ENCODE measurements around the gene PSKH1. TPM values are rescaled to one million over a fixed set of nuclear protein-coding genes. Genes with fewer than 3 reads are reported as not detected.
A peak's percentile ranks its signal among the peaks of the same experiment; 100 is the strongest.

The PSKH1 gene
- total and polyA plus RNA-seq, 4 donors, result 15.2 to 30.4 (median 22.9) TPM

- intact Hi-C loops (cut with DNase I), result no loop called here
- H3K4me1 ChIP-seq (ENCODE audit: control insufficient read depth in 1 of 2, insufficient read depth in 2 of 2, low read length in 2 of 2), result no peaks in the 10 kb centered on the region
Measured at GRCh38 chr16:67942200-67942509, 49.1 kb downstream of the PSKH1 start.

GRCh38 chr16:67942510-67943255 lies 49.6 kb downstream of the PSKH1 start:
- Histone ChIP-seq H3K27ac (ENCODE audit: low read depth in 1 of 2, low read length in 2 of 2) (no peak overlapping the region), H3K4me1 (ENCODE audit: control insufficient read depth in 1 of 2, insufficient read depth in 2 of 2, low read length in 2 of 2) (no peaks in the 10 kb centered on the region), H3K9me3 (ENCODE audit: control insufficient read depth, low read length) (no peaks in the 10 kb centered on the region), H3K27me3 (ENCODE audit: control insufficient read depth in 1 of 2, insufficient read depth in 2 of 2, low read length in 1 of 2) (no peaks in the 10 kb centered on the region), H3K36me3 (ENCODE audit: control insufficient read depth in 1 of 2, insufficient read depth in 2 of 2, low read length in 1 of 2) (peaks cover 0 to 23% of the 10 kb centered on the region in 2 donors), H3K4me3 (ENCODE audit: low read length in 2 of 2) (no peak overlapping the region)
- intact Hi-C loops (cut with DNase I), result no loop called here
- no peak for ATAC-seq (ENCODE audit: low FRiP score)
- peak in 1 of 2 donors; percentile 67 for DNase-seq
- 67 to 76% methylated on average over 20 to 27 of the region's 27 CpGs for whole genome bisulfite sequencing, 2 donors

More at GRCh38 chr16:67942200-67942509, 49.1 kb downstream of the PSKH1 start:
- Histone ChIP-seq H3K27ac (ENCODE audit: low read depth in 1 of 2, low read length in 2 of 2) (no peak overlapping the region), H3K9me3 (ENCODE audit: control insufficient read depth, low read length) (no peaks in the 10 kb centered on the region), H3K27me3 (ENCODE audit: control insufficient read depth in 1 of 2, insufficient read depth in 2 of 2, low read length in 1 of 2) (no peaks in the 10 kb centered on the region), H3K36me3 (ENCODE audit: control insufficient read depth in 1 of 2, insufficient read depth in 2 of 2, low read length in 1 of 2) (peaks cover 0 to 21% of the 10 kb centered on the region in 2 donors), H3K4me3 (ENCODE audit: low read length in 2 of 2) (no peak overlapping the region)
- ATAC-seq (ENCODE audit: low FRiP score) (no peak), DNase-seq (peak in 1 of 2 donors; percentile 78)
- WGBS, 2 donors, result 66 to 69% methylated on average over 6 of the region's 6 CpGs

- no peaks in the 10 kb centered on the region for H3K27me3 ChIP-seq (ENCODE audit: control insufficient read depth in 1 of 2, insufficient read depth in 2 of 2, low read length in 1 of 2)
- intact Hi-C loops (cut with DNase I), result no loop called here
- H3K27ac ChIP-seq (ENCODE audit: low read depth in 1 of 2, low read length in 2 of 2), result peak overlapping the region in 1 of 2 donors; percentile 53
- H3K36me3 ChIP-seq (ENCODE audit: control insufficient read depth in 1 of 2, insufficient read depth in 2 of 2, low read length in 1 of 2), result peaks cover 2 to 28% of the 10 kb centered on the region in 2 donors
- no peaks in the 10 kb centered on the region for H3K4me1 ChIP-seq (ENCODE audit: control insufficient read depth in 1 of 2, insufficient read depth in 2 of 2, low read length in 2 of 2)
- DNase-seq, result no peak
- H3K4me3 ChIP-seq (ENCODE audit: low read length in 2 of 2), result no peak overlapping the region
- WGBS, 2 donors, result 78 to 80% methylated on average over 6 of the region's 6 CpGs
- ATAC-seq (ENCODE audit: low FRiP score), result no peak
- H3K9me3 ChIP-seq (ENCODE audit: control insufficient read depth, low read length), result no peaks in the 10 kb centered on the region
Measured at GRCh38 chr16:67943256-67943618, 50.2 kb downstream of the PSKH1 start.

GRCh38 chr16:67943619-67944504 lies 50.8 kb downstream of the PSKH1 start, which contains the start of gene LCAT:
TSS of gene LCAT (minus strand) at chr16:67944120. CDS start at chr16:67944101, 19 bp downstream.
- Histone ChIP-seq H3K27ac (ENCODE audit: low read depth in 1 of 2, low read length in 2 of 2) (peak within 1 kb of the TSS in 1 of 2 donors; percentile 53), H3K27me3 (ENCODE audit: control insufficient read depth in 1 of 2, insufficient read depth in 2 of 2, low read length in 1 of 2) (no peaks in the 10 kb centered on the region), H3K4me1 (ENCODE audit: control insufficient read depth in 1 of 2, insufficient read depth in 2 of 2, low read length in 2 of 2) (no peaks in the 10 kb centered on the region), H3K9me3 (ENCODE audit: control insufficient read depth, low read length) (no peaks in the 10 kb centered on the region), H3K4me3 (ENCODE audit: low read length in 2 of 2) (no peak within 1 kb of the TSS), H3K36me3 (ENCODE audit: control insufficient read depth in 1 of 2, insufficient read depth in 2 of 2, low read length in 1 of 2) (peaks cover 4 to 28% of the 10 kb centered on the region in 2 donors)
- ATAC-seq (ENCODE audit: low FRiP score), result peak; percentile 82
- 14 to 18% methylated on average over 19 to 23 of the region's 23 CpGs for WGBS, 2 donors
- DNase-seq, result peak; percentile 89 to 90
- intact Hi-C loops (cut with DNase I), result no loop called here

- H3K4me1 ChIP-seq (ENCODE audit: control insufficient read depth in 1 of 2, insufficient read depth in 2 of 2, low read length in 2 of 2), result no peaks in the 10 kb centered on the region
- H3K27ac ChIP-seq (ENCODE audit: low read depth in 1 of 2, low read length in 2 of 2), result peak overlapping the region in 1 of 2 donors; percentile 30
- H3K9me3 ChIP-seq (ENCODE audit: control insufficient read depth, low read length), result no peaks in the 10 kb centered on the region
- no peaks in the 10 kb centered on the region for H3K27me3 ChIP-seq (ENCODE audit: control insufficient read depth in 1 of 2, insufficient read depth in 2 of 2, low read length in 1 of 2)
- intact Hi-C loops (cut with DNase I), result no loop called here
- peak; percentile 1 for ATAC-seq (ENCODE audit: low FRiP score)
- H3K4me3 ChIP-seq (ENCODE audit: low read length in 2 of 2), result no peak overlapping the region
- 85 to 90% methylated on average over 24 of the region's 24 CpGs for WGBS, 2 donors
- peaks cover 4 to 32% of the 10 kb centered on the region in 2 donors for H3K36me3 ChIP-seq (ENCODE audit: control insufficient read depth in 1 of 2, insufficient read depth in 2 of 2, low read length in 1 of 2)
- DNase-seq, result no peak
Measured at GRCh38 chr16:67944690-67945391, 51.8 kb downstream of the PSKH1 start.

GRCh38 chr16:67945392-67945933 lies 52.4 kb downstream of the PSKH1 start:
- 88 to 89% methylated on average over 24 of the region's 24 CpGs for WGBS, 2 donors
- DNase-seq (no peak), ATAC-seq (ENCODE audit: low FRiP score) (no peak)

DNA sequence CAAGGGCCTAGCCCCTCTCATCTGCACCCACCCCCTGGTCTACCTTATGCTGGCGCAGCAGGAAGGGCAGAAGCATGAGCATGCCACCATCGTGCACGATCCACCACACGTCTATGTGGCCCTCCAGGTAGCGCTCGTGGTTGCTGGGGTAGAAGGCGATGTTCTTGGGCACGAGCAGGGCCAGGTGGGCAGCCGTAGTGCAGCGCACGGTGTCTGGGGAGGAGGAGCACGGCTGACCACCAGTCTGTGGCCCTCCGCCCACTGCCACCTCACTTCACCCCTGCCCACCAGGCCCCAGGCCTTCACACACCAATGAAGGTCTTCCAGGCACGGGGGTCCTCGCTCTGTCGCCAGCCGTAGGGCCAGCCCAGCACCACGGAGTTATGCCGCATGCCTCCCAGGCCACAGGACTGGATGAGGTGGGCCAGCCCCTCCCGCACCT lies 53.1 kb downstream of the PSKH1 start:
- DNase-seq (peak in 1 of 2 donors; percentile 75), ATAC-seq (ENCODE audit: low FRiP score) (no peak)
- 88 to 91% methylated on average over 18 to 20 of the region's 20 CpGs for WGBS, 2 donors
- Histone ChIP-seq H3K36me3 (ENCODE audit: control insufficient read depth in 1 of 2, insufficient read depth in 2 of 2, low read length in 1 of 2) (peaks cover 4 to 36% of the 10 kb centered on the region in 2 donors), H3K27ac (ENCODE audit: low read depth in 1 of 2, low read length in 2 of 2) (no peak overlapping the region), H3K4me3 (ENCODE audit: low read length in 2 of 2) (no peak overlapping the region), H3K9me3 (ENCODE audit: control insufficient read depth, low read length) (no peaks in the 10 kb centered on the region), H3K4me1 (ENCODE audit: control insufficient read depth in 1 of 2, insufficient read depth in 2 of 2, low read length in 2 of 2) (no peaks in the 10 kb centered on the region), H3K27me3 (ENCODE audit: control insufficient read depth in 1 of 2, insufficient read depth in 2 of 2, low read length in 1 of 2) (no peaks in the 10 kb centered on the region)
- intact Hi-C loops (cut with DNase I), result no loop called here

More at GRCh38 chr16:67945392-67945933, 52.4 kb downstream of the PSKH1 start:
- Histone ChIP-seq H3K9me3 (ENCODE audit: control insufficient read depth, low read length) (no peaks in the 10 kb centered on the region), H3K36me3 (ENCODE audit: control insufficient read depth in 1 of 2, insufficient read depth in 2 of 2, low read length in 1 of 2) (peaks cover 4 to 36% of the 10 kb centered on the region in 2 donors), H3K4me3 (ENCODE audit: low read length in 2 of 2) (no peak overlapping the region), H3K4me1 (ENCODE audit: control insufficient read depth in 1 of 2, insufficient read depth in 2 of 2, low read length in 2 of 2) (no peaks in the 10 kb centered on the region), H3K27me3 (ENCODE audit: control insufficient read depth in 1 of 2, insufficient read depth in 2 of 2, low read length in 1 of 2) (no peaks in the 10 kb centered on the region), H3K27ac (ENCODE audit: low read depth in 1 of 2, low read length in 2 of 2) (no peak overlapping the region)
- intact Hi-C loops (cut with DNase I), result no loop called here

- H3K27me3 ChIP-seq (ENCODE audit: control insufficient read depth in 1 of 2, insufficient read depth in 2 of 2, low read length in 1 of 2), result no peaks in the 10 kb centered on the region
- 87 to 90% methylated on average over 27 to 28 of the region's 28 CpGs for WGBS, 2 donors
- intact Hi-C loops (cut with DNase I), result no loop called here
- ATAC-seq (ENCODE audit: low FRiP score) (no peak), DNase-seq (no peak)
- no peaks in the 10 kb centered on the region for H3K9me3 ChIP-seq (ENCODE audit: control insufficient read depth, low read length)
- no peak overlapping the region for H3K27ac ChIP-seq (ENCODE audit: low read depth in 1 of 2, low read length in 2 of 2)
- no peak overlapping the region for H3K4me3 ChIP-seq (ENCODE audit: low read length in 2 of 2)
- no peaks in the 10 kb centered on the region for H3K4me1 ChIP-seq (ENCODE audit: control insufficient read depth in 1 of 2, insufficient read depth in 2 of 2, low read length in 2 of 2)
- H3K36me3 ChIP-seq (ENCODE audit: control insufficient read depth in 1 of 2, insufficient read depth in 2 of 2, low read length in 1 of 2), result peaks cover 4 to 41% of the 10 kb centered on the region in 2 donors
Measured at GRCh38 chr16:67946966-67947558, 54.0 kb downstream of the PSKH1 start.
